GM19397 (cell line): Measurements from ENCODE around the gene DNASE2B.

Experiments used
- ATAC-seq: cut with Tn5 transposase; IDR thresholded peaks from one replicate; pipeline ENCODE4 v1.9.1; 2021; ENCODE audit warnings: mild to moderate bottlenecking, moderate library complexity; ENCODE audit not compliant: unreplicated experiment

The DNASE2B gene

DNA sequence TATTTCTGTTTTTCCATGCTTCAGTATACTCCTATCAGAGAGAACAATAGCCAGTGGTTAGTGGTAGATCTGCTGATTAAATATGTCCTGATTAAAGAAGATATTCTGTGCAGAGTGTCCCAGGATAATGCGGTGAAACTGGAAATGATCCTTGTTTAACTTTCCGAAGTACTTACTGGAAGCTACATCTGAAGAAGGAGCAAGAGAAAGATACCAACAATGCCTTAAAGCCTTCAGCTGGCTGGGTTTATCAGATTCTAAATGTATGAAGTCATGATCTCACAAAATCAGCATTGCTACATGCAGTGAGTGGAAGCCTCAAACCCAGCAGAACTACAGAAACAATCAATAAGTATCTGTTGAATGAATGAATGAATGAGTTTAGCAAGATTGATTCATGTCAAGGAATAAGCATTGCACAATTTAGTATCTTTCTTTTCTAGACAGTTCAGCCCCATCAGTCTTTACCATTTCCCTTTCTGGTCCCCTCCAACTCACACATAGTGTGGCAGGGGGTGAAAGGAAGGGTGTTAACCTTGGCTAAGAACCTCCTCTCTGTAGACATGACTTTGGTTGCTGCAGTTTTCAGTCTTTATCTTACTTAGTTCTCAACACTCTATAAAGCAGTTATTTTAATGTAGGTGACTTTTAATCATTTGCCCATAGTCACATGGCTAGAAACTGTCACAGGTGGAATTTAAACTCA lies 24.7 kb upstream of the DNASE2B start:
- ATAC-seq, result no peak

DNA sequence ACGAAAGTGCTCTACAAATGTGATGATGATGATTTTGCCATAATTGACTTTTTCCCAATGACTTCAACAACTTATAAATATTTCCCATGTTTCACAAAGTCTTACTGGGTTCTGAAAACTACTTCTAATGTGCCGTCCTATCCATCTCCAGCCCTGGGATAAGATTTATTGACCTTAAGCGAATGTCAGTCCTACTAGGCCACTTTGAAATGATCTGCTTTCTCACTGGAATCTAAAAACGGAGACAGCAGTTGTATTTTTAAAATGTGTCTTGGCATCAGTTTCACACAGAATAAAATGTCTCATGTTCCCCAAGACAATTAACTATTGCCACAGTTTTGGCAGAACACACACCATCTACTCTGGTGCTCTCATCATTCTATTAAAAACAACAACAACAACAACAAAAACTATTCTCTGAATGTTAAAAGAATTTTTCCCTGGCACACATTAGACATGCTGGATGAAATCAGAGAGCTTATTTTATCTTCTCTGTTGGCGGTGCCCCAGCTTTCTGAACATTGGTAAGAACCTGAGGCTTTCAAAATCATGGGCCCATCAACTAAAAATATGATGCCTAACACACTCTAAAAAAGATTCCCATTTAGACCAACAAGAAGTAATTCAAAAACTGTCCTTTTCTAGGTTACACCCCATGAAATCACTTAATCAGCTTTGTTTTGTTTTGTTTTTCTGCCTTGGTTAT lies 23.1 kb upstream of the DNASE2B start:
- ATAC-seq, result no peak

DNA sequence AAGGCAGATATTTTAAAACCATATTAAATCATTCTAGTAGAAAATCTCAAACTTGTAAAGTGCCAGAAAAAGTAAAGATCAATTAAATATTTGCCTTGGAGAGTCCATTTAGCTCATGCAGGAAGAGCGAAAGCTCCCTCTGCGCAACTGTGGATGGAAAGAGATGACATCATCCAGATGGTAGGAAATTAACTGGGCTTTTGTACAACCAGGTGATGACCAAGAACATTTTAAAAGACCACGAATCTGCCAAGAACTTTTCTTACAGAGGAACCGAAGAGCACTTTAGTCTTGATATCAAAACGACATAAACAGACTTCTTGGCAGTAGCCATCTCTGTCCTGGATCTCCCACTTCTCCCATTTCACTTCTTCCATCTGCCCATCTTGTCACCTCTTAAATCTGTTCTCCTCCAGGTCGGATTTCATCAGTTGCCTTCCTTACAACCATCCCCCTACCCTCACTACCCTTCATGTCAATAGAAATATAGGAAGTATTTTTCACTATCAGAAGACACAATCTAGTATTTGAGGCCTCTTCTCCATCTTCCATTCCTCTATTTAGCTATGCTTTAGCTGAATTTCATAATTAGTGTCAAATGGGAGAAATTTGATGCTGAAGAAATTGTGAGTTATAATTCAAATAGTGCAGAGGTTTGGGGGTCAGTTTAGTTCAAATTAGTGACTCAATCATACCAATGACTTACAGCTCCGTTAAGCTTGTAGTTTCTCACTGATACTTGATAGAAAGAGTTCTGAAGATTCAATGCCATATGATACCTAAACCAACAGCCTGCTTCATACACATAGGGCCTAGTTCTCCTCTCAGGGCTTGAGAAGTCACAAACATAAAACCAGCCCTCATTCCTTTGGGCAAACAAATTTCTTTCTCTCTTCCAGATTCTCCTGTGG lies 22.0 kb upstream of the DNASE2B start:
- ATAC-seq, result no peak

DNA sequence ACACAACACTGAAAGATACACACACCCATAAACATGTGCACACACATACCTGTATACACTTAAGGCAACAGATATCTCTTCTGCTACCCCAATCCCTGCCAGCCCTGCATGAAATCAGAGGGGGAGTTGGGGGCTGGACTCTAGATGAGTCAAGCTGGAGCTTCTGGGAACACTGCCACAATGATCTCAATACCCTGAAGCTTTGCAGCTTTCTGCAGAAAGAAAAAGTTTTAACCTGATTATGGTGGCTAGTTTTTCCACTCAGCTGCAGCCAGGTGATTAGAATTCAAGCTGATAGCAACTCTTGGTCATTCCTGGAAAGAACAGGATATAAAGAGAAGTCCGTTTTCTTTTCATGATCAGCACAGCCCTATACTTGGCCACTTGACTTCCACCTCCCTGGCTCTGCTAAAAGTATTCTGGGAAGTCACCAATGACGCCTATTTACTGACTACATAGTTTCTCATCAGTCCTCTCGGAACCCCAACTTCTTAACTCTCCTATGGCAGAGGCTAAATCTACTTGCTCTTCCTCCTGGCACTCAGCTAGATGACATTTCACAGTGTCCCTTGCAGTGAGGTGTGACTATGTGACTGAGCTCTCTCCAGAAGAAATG lies 20.7 kb upstream of the DNASE2B start:
- ATAC-seq, result no peak

DNA sequence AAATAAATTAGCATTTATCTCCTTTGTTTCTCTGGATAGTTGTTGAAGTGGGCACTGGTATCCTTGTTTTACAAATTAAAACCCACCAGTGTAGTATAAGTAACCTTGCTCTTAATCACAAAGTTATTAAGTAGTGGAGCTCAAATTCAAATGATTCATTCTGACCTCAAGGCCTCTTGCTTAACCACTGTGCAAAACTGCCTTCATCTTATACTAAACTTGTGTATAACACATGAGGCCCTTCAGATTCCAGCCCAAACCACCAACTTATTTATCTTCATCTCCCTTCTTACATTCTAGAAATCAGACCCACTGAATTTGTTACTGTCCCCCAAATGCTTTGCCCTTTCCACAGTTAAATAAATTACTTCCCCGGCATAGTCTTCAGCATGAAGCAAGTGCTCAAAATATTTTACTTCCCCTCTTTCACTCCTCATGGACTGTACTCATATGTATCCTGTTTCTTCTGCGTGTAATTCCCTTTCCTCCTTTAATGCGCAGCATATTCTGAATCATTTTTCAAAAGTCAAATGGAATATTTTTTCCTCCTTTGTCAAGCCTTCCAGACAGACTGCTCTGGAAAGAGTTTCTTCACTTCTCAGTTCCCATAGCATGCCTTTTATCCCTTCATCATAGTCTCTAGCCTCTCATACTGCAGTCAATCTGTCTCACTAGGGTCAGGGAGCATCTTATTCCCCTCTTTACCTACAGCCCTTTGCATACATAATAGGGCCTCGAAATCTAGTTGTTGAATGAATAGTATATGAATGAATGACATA lies 19.0 kb upstream of the DNASE2B start:
- ATAC-seq, result no peak

DNA sequence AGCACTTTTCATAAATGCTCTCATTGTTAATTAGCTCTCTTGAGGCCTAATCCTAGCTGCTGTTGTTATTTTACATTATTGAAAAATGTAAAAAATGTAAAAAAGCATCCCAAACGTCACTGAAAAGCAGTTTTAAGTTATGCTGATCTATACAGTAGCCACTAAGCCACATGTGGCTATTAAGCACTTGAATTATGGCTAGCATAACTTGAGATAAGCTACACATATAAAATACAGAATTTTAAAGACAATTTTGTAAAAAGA lies 18.4 kb upstream of the DNASE2B start:
- no peak for ATAC-seq

DNA sequence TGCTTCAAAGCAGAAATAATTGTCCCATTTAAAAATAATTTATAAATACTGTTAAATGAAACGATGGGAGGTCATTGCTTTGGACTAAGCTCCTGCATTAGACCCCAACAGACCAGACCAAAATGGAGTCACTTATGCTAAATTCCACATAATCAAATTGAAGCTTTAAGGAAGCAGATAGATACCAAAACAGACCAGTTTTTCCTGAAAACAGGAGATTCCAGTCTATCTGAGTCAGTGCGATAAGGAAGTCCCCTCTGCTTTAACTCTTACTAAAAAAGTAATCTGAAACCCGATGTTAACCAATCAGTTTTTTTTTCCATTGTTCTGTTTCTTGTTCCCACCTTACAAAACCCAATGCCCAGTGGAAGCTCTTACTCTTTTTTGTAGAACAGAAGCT lies 16.2 kb upstream of the DNASE2B start:
- no peak for ATAC-seq

DNA sequence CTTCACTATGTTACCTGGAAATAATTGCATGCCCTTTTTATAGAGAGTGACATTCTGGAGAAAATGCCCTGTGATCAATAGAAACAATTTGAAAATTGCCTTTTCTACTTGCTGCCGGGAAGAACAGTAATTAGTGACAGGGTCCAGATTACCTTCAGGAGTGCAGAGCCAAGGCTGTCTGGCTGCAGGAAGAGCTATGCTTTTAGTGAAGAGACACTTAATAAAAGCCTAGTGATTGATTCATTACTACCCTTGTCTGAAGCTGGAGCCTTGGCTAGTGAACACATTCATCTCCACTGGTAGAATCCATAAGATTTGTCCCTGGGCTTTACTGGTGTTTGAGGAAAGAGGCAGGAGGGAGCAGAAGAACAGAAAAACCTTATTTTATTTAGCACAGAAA lies 12.9 kb upstream of the DNASE2B start:
- ATAC-seq, result no peak

DNA sequence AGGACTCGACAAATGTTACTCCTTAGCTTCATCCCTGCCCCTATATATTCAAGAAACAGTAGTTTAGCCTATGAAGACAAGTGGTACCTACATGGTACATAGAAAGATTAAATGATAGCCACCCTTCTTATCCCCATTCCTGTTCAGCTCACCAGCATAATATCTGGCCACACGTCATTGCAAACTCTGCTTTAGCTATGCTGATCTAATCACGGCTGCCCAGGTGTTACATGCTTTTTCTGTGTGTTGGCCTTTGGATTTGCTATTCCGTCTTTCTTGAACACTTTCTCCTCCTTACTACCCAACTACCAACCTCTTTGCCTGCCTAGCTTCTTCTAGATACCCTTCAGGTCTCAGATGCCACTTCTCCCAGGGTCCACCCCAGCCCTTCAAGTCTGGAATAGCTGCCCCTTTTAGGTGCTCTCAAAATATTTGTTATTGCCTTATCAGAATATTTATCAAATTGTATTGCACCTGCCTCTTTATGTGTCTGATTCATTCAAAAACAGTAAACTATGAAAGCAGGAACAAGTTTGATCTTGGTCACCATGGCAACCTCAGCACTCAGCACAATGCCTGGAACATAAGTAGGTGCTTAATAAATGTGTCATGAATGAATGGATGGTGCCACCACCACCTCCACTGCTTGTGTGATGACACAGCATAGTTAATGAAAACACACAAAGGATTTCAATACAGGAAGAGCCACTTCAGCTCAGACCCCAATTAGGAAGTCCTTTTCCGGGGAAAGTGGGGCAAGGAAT lies 11.4 kb upstream of the DNASE2B start:
- ATAC-seq, result no peak

DNA sequence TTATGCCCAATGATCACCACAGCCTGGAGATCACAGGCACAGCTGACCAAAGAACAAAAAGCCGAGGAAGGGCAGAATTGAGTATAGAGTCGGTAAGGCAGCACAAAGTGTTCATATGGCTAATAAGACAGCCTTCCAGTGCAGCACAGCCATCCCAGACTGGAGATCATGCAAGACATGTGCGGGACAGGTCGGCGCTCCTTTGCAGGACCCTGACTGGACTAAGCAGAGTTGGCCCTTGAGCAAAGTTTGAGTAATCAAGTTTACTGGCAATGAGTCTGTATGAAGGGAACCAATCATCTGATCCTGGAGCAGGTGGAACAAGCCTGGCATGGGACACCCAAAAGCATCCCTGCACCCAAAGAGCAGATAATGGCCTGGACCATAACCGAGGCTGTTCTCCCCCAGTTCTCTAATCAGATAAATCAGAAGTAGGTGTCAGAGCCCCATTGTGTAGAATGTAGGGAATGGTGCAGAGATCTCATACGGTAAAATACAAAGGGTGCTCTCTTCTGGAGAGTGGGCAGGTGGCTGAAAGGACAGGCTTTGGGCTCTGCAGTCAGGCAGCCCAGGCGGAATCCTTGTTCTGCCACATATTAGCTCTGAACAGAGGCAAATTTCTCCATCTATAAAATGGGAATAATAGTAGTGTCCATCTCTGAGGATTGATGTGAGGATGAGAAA lies 10.7 kb upstream of the DNASE2B start:
- ATAC-seq, result no peak

DNA sequence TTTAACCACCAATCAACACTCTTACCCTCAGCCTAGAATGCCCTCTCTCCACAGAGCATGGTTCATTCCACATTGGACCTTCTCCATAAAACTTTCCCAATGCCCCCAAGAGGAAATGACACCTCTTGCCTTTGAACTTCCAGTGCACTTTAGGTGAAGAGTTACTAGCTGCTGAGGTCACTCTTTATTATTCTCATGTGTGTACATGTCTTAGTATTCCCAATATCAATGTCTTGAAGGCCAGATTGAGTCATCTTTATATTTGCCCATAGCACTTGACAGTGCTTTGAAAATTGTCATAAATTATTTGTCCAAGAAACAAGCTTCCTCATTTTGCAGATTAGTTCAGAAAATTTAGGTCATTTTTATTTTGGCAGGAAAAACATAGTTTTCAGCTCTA lies 8.1 kb upstream of the DNASE2B start:
- no peak for ATAC-seq

DNA sequence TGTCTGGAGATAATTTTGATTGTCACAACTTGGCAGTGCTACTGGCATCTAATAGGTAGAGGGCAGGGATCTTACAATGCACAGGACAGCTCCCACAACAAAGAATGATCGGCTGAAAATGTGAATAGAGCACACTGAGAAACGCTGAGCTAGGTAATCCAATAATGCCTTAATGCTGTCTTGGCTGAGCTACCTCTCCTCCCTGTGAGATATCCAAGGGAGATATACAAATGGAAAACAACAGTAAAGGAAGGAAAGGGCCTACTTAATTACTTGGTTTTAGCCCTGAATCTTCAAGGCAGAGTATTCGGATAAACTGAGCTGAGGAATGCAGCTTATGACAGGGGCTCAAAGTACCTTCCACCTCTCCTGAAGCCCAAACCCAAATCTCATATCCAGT lies 2.9 kb downstream of the DNASE2B start:
- ATAC-seq, result no peak

DNA sequence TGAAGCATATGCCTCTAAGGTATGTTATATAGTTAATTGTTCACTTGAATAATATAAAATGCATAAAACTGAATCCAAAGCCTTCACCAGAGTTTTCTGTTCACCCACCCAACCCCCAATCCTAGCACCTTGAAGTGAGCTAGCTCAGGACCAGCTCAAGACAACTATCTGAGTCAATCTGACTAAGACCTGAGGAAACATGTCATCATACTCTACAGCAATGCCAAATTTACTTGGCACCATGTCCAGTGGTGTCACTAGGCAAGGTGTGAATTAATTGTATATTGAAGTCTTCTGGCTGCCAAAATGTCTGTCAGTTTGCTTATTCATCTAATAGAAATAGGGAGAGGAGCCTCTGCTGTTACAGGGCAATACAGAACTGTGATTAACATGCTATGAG lies 3.8 kb downstream of the DNASE2B start:
- ATAC-seq, result no peak

DNA sequence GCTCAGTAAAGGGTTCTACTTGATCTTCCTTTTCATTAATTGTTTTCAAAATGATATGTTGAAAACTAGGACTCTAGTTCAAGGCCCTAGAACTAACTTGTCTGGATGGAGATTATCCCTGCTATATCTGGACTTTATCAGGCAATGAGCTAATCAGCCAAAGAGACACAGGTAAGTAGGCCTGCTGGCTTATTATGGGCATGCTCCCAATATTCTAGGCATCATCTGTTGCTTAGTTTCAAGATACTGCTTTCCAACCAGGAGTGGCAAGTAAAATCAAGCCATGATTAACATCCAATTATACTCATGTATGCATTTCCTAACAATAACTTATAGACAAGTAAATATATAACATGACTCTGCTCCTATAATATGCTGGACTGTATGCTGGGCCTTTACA lies 4.2 kb downstream of the DNASE2B start:
- no peak for ATAC-seq

DNA sequence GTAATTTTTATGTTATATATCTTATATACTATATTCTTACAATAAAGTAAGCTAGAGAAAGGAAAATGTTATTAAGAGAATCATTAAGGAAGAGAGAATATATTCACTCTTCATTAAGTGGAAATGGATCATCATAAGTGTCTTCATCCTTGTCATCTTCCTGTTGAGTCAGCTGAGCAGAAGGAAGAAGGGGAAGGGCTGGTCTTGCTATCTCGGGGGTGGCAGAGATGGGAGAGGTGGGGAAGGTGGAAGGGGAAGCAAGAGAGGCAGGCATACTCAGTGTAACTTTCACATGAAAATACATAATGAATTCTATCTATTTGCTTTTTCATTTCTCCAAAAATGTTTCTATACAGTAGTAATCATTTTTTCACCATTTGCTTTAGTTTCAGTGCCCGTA lies 5.1 kb downstream of the DNASE2B start:
- no peak for ATAC-seq

DNA sequence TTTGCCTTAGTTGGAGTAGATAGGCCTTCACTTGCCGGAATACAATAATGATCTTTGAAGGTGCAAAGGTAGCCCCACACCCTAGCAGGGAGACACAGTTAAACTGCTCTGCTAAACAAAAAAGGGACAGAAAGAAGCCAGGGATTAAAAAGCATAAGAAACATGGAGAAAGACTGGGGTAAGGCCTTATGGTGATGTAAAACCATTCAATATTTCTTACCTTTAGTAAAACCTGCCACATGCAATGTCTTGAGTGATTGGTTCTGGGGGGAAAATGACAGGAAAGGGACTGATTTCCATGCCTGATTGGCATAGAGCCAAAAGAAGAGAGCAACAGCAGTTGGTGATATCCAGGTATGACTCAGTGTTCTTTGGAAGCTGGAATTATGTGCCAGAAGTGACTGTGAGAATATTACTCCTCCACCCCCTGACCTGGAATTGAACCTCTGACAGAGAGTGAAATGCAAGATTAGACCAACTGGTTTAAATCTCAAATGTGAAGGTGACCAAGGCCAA lies 8.1 kb downstream of the DNASE2B start:
- no peak for ATAC-seq

DNA sequence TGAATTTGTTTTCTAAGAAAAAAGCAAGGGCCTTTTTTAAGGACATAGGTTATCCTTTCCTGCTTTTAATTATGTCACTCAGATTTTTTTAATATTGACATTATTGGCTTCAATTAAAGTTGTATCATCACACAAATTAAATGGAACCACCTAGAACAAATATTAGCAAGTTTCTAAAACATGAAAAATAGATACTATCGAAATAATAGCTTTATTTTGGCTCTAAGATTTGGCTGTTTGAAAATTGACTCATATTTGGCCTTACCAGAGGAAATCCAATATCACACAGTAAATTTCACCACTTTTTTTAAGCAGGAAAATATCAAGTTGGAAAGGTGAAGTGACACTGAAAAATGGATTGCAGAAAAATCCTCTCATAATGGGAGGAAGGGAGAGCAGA lies 9.2 kb downstream of the DNASE2B start:
- no peak for ATAC-seq

DNA sequence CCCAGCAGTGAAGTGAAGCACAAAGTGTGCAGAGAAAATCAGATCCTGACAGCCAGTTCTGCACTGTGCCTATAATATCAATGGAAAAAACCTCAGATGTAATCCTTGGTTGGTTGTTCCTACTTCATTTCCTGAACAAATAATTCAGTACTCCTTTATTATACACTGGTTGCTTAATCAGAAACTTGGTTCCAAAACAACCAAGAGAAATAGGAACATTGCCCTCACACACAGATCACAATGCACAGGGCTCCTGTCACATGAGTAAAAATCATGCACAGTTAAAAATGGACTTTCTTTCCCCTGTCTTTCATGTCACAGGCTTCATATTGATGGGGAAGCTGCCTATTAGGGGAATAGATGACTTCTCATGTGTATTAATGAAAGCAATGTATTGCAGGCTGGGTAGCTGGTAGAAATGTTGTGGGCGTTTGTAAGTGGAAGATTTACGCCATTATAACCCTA lies 9.7 kb downstream of the DNASE2B start:
- no peak for ATAC-seq

DNA sequence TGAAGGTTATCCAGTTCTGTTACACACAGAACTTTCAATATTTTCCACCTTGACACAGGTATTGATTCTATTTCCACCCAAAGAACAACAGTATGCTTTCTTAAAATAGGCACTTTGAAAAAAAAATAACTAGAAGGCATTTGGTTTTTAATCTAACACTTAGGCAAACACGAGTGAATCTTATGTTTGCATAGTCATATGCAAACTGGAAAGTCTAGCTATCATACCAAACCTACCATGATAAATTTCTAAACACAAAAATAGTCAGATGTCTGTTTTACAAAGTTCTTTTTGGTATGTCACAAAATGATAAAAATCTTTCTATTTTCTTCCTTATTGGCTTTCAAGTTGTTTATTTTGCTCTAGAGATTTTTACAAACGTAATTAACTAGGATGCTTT lies 11.6 kb downstream of the DNASE2B start:
- no peak for ATAC-seq
